Liver (tissue), 9 donors: Measurements from ENCODE around the gene PDCD2L. TPM values are rescaled to one million over a fixed set of nuclear protein-coding genes. Genes with fewer than 3 reads are reported as not detected.

ENCODE experiments used
- DNase-seq: peaks from one replicate; pipeline ENCODE4 v3.0.0-alpha.2; 2017; ENCODE audit warnings: low spot score
- H3K27ac ChIP-seq, 2 donors: one replicate each; pipeline ENCODE4 v1.7.0; 2013; ENCODE audit warnings: inconsistent platforms in 2 of 2, low read length in 2 of 2, control low read depth in 1 of 2, low read depth in 1 of 2, mild to moderate bottlenecking in 1 of 2
- H3K27me3 ChIP-seq, 4 donors: one replicate each; pipeline versions ENCODE4 v1.6.1 to v1.7.0; 2013; ENCODE audit warnings: low read length in 3 of 4, inconsistent platforms in 1 of 4, mild to moderate bottlenecking in 1 of 4, moderate library complexity in 1 of 4; ENCODE audit not compliant: control insufficient read depth in 4 of 4, insufficient read depth in 4 of 4
- H3K36me3 ChIP-seq, 4 donors: one replicate each; pipeline versions ENCODE4 v1.6.1 to v1.7.0; 2013; ENCODE audit warnings: low read length in 3 of 4, mild to moderate bottlenecking in 3 of 4, low read depth in 1 of 4, moderate library complexity in 1 of 4; ENCODE audit not compliant: control insufficient read depth in 4 of 4, insufficient read depth in 3 of 4
- H3K4me1 ChIP-seq, 4 donors: one replicate each; pipeline versions ENCODE4 v1.6.1 to v1.7.0; 2013; ENCODE audit warnings: low read length in 3 of 4, mild to moderate bottlenecking in 3 of 4, moderate library complexity in 1 of 4; ENCODE audit not compliant: control insufficient read depth in 4 of 4, insufficient read depth in 4 of 4
- H3K4me3 ChIP-seq, 3 donors: one replicate each; pipeline versions ENCODE4 v1.6.1 to v1.7.0; 2013; ENCODE audit warnings: low read length in 3 of 3, control low read depth in 1 of 3, low read depth in 1 of 3, mild to moderate bottlenecking in 1 of 3
- H3K9ac ChIP-seq, 2 donors: one replicate each; pipeline ENCODE4 v1.7.0; 2013; ENCODE audit warnings: low read length in 2 of 2, mild to moderate bottlenecking in 2 of 2, moderate library complexity in 2 of 2, control low read depth in 1 of 2, low read depth in 1 of 2
- H3K9me3 ChIP-seq, 4 donors: one replicate each; pipeline versions ENCODE4 v1.6.1 to v1.7.0; 2013; ENCODE audit warnings: low read length in 3 of 4; ENCODE audit not compliant: control insufficient read depth in 4 of 4
- ATF3 ChIP-seq: IDR thresholded peaks from 2 replicates; pipeline ENCODE4 v1.6.1; 2016; ENCODE audit warnings: antibody characterized with exemption
- CTCF ChIP-seq: fragments of 150-350 bp; IDR thresholded peaks from 2 replicates; pipeline ENCODE4 v1.5.1; 2017; ENCODE audit warnings: improper control_type of control experiment, low read depth, low read length; ENCODE audit not compliant: missing input control
- EGR1 ChIP-seq, 2 donors: IDR thresholded peaks; 2 replicates each; pipeline ENCODE4 v1.6.1; 2016 to 2018; ENCODE audit warnings: antibody characterized with exemption in 2 of 2, low read depth in 2 of 2
- FOXA2 ChIP-seq: IDR thresholded peaks from 2 replicates; pipeline ENCODE4 v1.6.1; 2016; ENCODE audit warnings: antibody characterized with exemption
- HNF4A ChIP-seq, 2 donors: conservative IDR thresholded peaks; 2 replicates each; pipeline ENCODE4 v1.6.1; 2016; ENCODE audit warnings: antibody characterized with exemption in 2 of 2, mild to moderate bottlenecking in 2 of 2
- HNF4G ChIP-seq: IDR thresholded peaks from 2 replicates; pipeline ENCODE4 v1.6.1; 2016; ENCODE audit warnings: antibody characterized with exemption
- JUND ChIP-seq, 2 donors: IDR thresholded peaks; 2 replicates each; pipeline ENCODE4 v1.6.1; 2016; ENCODE audit warnings: antibody characterized with exemption in 2 of 2
- REST ChIP-seq: IDR thresholded peaks from 2 replicates; pipeline ENCODE4 v1.6.1; 2016; ENCODE audit warnings: antibody characterized with exemption, mild to moderate bottlenecking
- SP1 ChIP-seq: IDR thresholded peaks from 2 replicates; pipeline ENCODE4 v1.6.1; 2018; ENCODE audit warnings: antibody characterized with exemption, mild to moderate bottlenecking
- YY1 ChIP-seq: IDR thresholded peaks from 2 replicates; pipeline ENCODE4 v1.6.1; 2016; ENCODE audit warnings: antibody characterized with exemption, mild to moderate bottlenecking
- ZBTB33 ChIP-seq: IDR thresholded peaks from 2 replicates; pipeline ENCODE4 v1.6.1; 2016; ENCODE audit warnings: antibody characterized with exemption
- WGBS: extraction: QIAGEN DNeasy Blood & Tissue Kit; methylation state at CpG from one replicate; pipeline ENCODE4 v1.1.7; 2013; 5-methylcytosine and 5-hydroxymethylcytosine counted together
- polyA plus RNA-seq, 2 donors: library from polyadenylated mRNA; stranded (reverse) in 1 of 2; unstranded in 1 of 2; fragments of 200-250 nt in 1 of 2; fragments of >200 nt in 1 of 2; fragmentation: Nextera tagmentation in 1 of 2; extraction: Ambion mirVana in 1 of 2; gene quantifications; one replicate each; pipeline versions ENCODE4 v1.2.1 to v1.2.3, GENCODE V29; 2013 to 2015
- total RNA-seq, 2 donors: library from RNA; depleted of rRNA; stranded (reverse); fragments of >200 nt; gene quantifications; one replicate each; pipeline ENCODE4 v1.2.3, GENCODE V29; 2014
- donor health status: healthy.
- donor health status: healthy.
- donor health status: healthy.
- donor health status: healthy.
- donor health status: healthy.

The PDCD2L gene
- total and polyA plus RNA-seq, 4 donors, result 3.8 to 7.6 (median 5.1) TPM

GRCh38 chr19:34366738-34367623, 37.2 kb upstream of the PDCD2L start (continued):
- TF ChIP-seq CTCF (no peak), ZBTB33 (no peak), FOXA2 (no peak), HNF4A (conservative IDR thresholded peaks at IDR 0.05) (no peak)

DNA sequence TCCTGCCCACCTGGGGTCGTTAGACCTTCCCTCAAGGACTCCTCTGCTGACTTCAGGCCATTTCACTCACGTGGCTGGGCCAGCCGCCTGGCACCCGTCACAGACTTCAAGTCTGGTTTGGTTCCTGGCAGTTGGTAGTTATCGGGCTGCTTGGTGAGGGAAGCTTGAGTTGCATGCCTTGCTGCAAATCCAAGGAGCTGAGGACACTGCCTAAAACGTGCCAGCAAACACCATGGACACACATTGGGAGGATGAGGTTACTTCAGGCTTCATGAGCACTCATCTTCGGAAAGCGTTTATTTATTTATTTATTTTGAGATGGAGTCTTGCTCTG, 36.6 kb upstream of the PDCD2L start:
- WGBS, result 89% methylated on average over 8 of the region's 8 CpGs
- Histone ChIP-seq H3K4me3 (no peak overlapping the region), H3K27me3 (no peaks in the 10 kb centered on the region), H3K27ac (no peak overlapping the region), H3K36me3 (peaks cover 2 to 15% (median 12%) of the 10 kb centered on the region in 4 donors), H3K9ac (no peak overlapping the region), H3K9me3 (no peaks in the 10 kb centered on the region), H3K4me1 (peaks cover 11 to 46% (median 27%) of the 10 kb centered on the region in 4 donors)
- DNase-seq, result no peak
- TF ChIP-seq ATF3 (no peak), HNF4A (conservative IDR thresholded peaks at IDR 0.05) (no peak)

DNA sequence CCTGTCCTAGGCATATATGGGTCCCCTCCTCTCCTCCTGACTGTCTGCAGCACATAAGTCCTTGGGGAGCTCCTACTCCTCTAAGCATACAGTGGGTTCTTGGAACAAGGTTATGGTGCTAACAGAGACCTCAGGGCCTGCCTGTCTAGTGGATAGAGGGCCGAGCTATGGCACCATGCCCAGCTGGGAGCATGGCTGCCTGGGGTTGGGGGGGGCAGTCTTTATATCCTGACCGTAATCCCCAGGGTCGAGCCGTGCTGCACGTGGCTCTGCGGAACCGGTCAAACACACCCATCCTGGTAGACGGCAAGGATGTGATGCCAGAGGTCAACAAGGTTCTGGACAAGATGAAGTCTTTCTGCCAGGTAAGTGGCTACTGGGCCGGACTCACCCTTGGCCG, 35.9 kb upstream of the PDCD2L start:
- peaks cover 11 to 46% (median 27%) of the 10 kb centered on the region in 4 donors for H3K4me1 ChIP-seq

More for the DNA sequence above, 35.9 kb upstream of the PDCD2L start:
- 90% methylated on average over 10 of the region's 10 CpGs for WGBS
- Histone ChIP-seq H3K9me3 (no peaks in the 10 kb centered on the region), H3K36me3 (peaks cover 2 to 15% (median 12%) of the 10 kb centered on the region in 4 donors), H3K27me3 (no peaks in the 10 kb centered on the region), H3K27ac (peak overlapping the region in 1 of 2 donors; percentile 67), H3K4me3 (no peak overlapping the region), H3K9ac (no peak overlapping the region)
- TF ChIP-seq JUND (IDR thresholded peaks at IDR 0.05) (no peak), FOXA2 (no peak), REST (no peak), SP1 (no peak), HNF4G (no peak), EGR1 (IDR thresholded peaks at IDR 0.05; ENCODE audit: low read depth in 2 of 2) (no peak), HNF4A (conservative IDR thresholded peaks at IDR 0.05) (no peak), YY1 (no peak), CTCF (no peak)
- no peak for DNase-seq
